H9 (cell line): ENCODE results near the gene ESPL1. TPM values are rescaled to one million over a fixed set of nuclear protein-coding genes. Genes with fewer than 3 reads are reported as not detected.

ENCODE experiments used
- DNase-seq: peaks from one replicate; pipeline ENCODE4 v3.0.0-alpha.2; 2017
- H2AFZ ChIP-seq: one replicate; pipeline ENCODE4 v1.6.1; 2013; ENCODE audit warnings: mild to moderate bottlenecking, low read length, control low read depth, moderate library complexity
- H2AK5ac ChIP-seq: 2 replicates; pipeline ENCODE4 v1.6.1; 2013; ENCODE audit warnings: low read length, control low read depth, mixed read lengths; ENCODE audit not compliant: insufficient read length
- H2BK120ac ChIP-seq: one replicate; pipeline ENCODE4 v1.6.1; 2013; ENCODE audit warnings: low read depth, mild to moderate bottlenecking, low read length, control low read depth, inconsistent platforms; ENCODE audit not compliant: poor library complexity, severe bottlenecking
- H2BK12ac ChIP-seq: 2 replicates; pipeline ENCODE4 v1.6.1; 2013; ENCODE audit warnings: low read length, control low read depth, mixed read lengths, low read depth; ENCODE audit not compliant: insufficient read length
- H2BK15ac ChIP-seq: 2 replicates; pipeline ENCODE4 v1.6.1; 2013; ENCODE audit warnings: low read depth, low read length, control low read depth
- H2BK20ac ChIP-seq: one replicate; pipeline ENCODE4 v1.6.1; 2013; ENCODE audit warnings: low read depth, mild to moderate bottlenecking, low read length, control low read depth, inconsistent platforms; ENCODE audit not compliant: poor library complexity, severe bottlenecking
- H2BK5ac ChIP-seq: 2 replicates; pipeline ENCODE4 v1.6.1; 2013; ENCODE audit warnings: low read length, control low read depth, mixed read lengths; ENCODE audit not compliant: insufficient read length
- H3K14ac ChIP-seq: 2 replicates; pipeline ENCODE4 v1.6.1; 2013; ENCODE audit warnings: low read length, control low read depth; ENCODE audit not compliant: insufficient read depth
- H3K18ac ChIP-seq: 2 replicates; pipeline ENCODE4 v1.6.1; 2013; ENCODE audit warnings: low read depth, mild to moderate bottlenecking, mixed read lengths, low read length, control low read depth; ENCODE audit not compliant: insufficient read length
- H3K23ac ChIP-seq: 2 replicates; pipeline ENCODE4 v1.6.1; 2013; ENCODE audit warnings: low read length, control low read depth, mixed read lengths, low read depth; ENCODE audit not compliant: insufficient read length
- H3K23me2 ChIP-seq: 2 replicates; pipeline ENCODE4 v1.6.1; 2013; ENCODE audit warnings: low read depth, mild to moderate bottlenecking, mixed read lengths, low read length, control low read depth; ENCODE audit not compliant: insufficient read length, poor library complexity, severe bottlenecking
- H3K27ac ChIP-seq: 2 replicates; pipeline ENCODE4 v1.5.1; 2013; ENCODE audit warnings: low read length, control low read depth, mixed read lengths, low read depth; ENCODE audit not compliant: insufficient read length
- H3K27me3 ChIP-seq: 2 replicates; pipeline ENCODE4 v1.6.1; 2013; ENCODE audit warnings: low read length, control low read depth, inconsistent platforms; ENCODE audit not compliant: insufficient read depth
- H3K4ac ChIP-seq: 2 replicates; pipeline ENCODE4 v1.6.1; 2013; ENCODE audit warnings: low read depth, mild to moderate bottlenecking, control low read depth, inconsistent platforms, low read length, moderate library complexity
- H3K4me1 ChIP-seq: 2 replicates; pipeline ENCODE4 v1.6.1; 2013; ENCODE audit warnings: low read length, control low read depth, inconsistent platforms; ENCODE audit not compliant: insufficient read depth
- H3K4me2 ChIP-seq: 2 replicates; pipeline ENCODE4 v1.6.1; 2013; ENCODE audit warnings: low read length, control low read depth, mixed read lengths; ENCODE audit not compliant: insufficient read length, insufficient read depth
- H3K56ac ChIP-seq: 2 replicates; pipeline ENCODE4 v1.6.1; 2013; ENCODE audit warnings: low read depth, mild to moderate bottlenecking, mixed read lengths, low read length, control low read depth; ENCODE audit not compliant: insufficient read length
- H3K79me1 ChIP-seq: 2 replicates; pipeline ENCODE4 v1.6.1; 2013; ENCODE audit warnings: low read depth, mild to moderate bottlenecking, moderate library complexity, low read length, control low read depth, inconsistent platforms; ENCODE audit not compliant: insufficient read depth, poor library complexity, severe bottlenecking
- H3K79me2 ChIP-seq: 2 replicates; pipeline ENCODE4 v1.6.1; 2013; ENCODE audit warnings: low read length, control low read depth, inconsistent platforms; ENCODE audit not compliant: insufficient read depth
- H3K9ac ChIP-seq: 2 replicates; pipeline ENCODE4 v1.6.1; 2013; ENCODE audit warnings: low read length, control low read depth, mixed read lengths; ENCODE audit not compliant: insufficient read length; ENCODE audit errors: extremely low read depth
- H3K9me3 ChIP-seq: one replicate; pipeline ENCODE4 v1.6.1; 2013; ENCODE audit warnings: low read depth, low read length, inconsistent platforms; ENCODE audit not compliant: control insufficient read depth
- H3T11ph ChIP-seq: one replicate; pipeline ENCODE4 v1.6.1; 2013; ENCODE audit warnings: mild to moderate bottlenecking, low read length, control low read depth, inconsistent platforms
- H4K20me1 ChIP-seq: one replicate; pipeline ENCODE4 v1.6.1; 2013; ENCODE audit not compliant: control insufficient read depth, insufficient read length, insufficient read depth
- H4K5ac ChIP-seq: 2 replicates; pipeline ENCODE4 v1.6.1; 2013; ENCODE audit warnings: low read depth, mild to moderate bottlenecking, mixed read lengths, low read length, control low read depth; ENCODE audit not compliant: insufficient read length
- H4K8ac ChIP-seq: replicated peaks from 2 replicates; pipeline ENCODE4 v1.6.1; 2013; ENCODE audit warnings: low read length, control low read depth, mixed read lengths, low read depth; ENCODE audit not compliant: insufficient read length
- H4K91ac ChIP-seq: 2 replicates; pipeline ENCODE4 v1.6.1; 2013; ENCODE audit warnings: low read depth, mild to moderate bottlenecking, moderate library complexity, mixed read lengths, low read length, control low read depth; ENCODE audit not compliant: insufficient read length
- H3K27ac Mint-ChIP-seq, 3 experiments: 2 replicates in 2 of 3; 3 replicates in 1 of 3; pipeline ENCODE4 v1.8.0; 2020 to 2021; ENCODE audit warnings: mixed read lengths in 3 of 3, mild to moderate bottlenecking in 1 of 3, moderate library complexity in 1 of 3
- H3K27me3 Mint-ChIP-seq: 2 replicates; pipeline ENCODE4 v1.8.0; 2021; ENCODE audit warnings: low read depth, mild to moderate bottlenecking, moderate library complexity, mixed read lengths
- H3K36me3 Mint-ChIP-seq, 3 experiments: 2 replicates in 2 of 3; 3 replicates in 1 of 3; pipeline ENCODE4 v1.8.0; 2020 to 2021; ENCODE audit warnings: low read depth in 3 of 3, mixed read lengths in 3 of 3; ENCODE audit not compliant: insufficient read depth in 1 of 3
- H3K4me1 Mint-ChIP-seq, 2 experiments: 2 replicates each; pipeline ENCODE4 v1.8.0; 2020; ENCODE audit warnings: mixed read lengths in 2 of 2
- H3K4me3 Mint-ChIP-seq, 2 experiments: 2 replicates in 1 of 2; 3 replicates in 1 of 2; pipeline ENCODE4 v1.8.0; 2020 to 2021; ENCODE audit warnings: mild to moderate bottlenecking in 2 of 2, mixed read lengths in 2 of 2, moderate library complexity in 1 of 2
- H3K9me3 Mint-ChIP-seq, 2 experiments: 2 replicates in 1 of 2; 3 replicates in 1 of 2; pipeline ENCODE4 v1.8.0; 2020; ENCODE audit warnings: mild to moderate bottlenecking in 2 of 2, mixed read lengths in 2 of 2, moderate library complexity in 1 of 2
- CTCF ChIP-seq: fragments of 200-600 bp; sonication (generic); conservative IDR thresholded peaks from 3 replicates; pipeline ENCODE4 v1.8.0; 2021; ENCODE audit warnings: antibody characterized with exemption, mild to moderate bottlenecking
- WGBS: extraction: QIAGEN DNeasy Blood & Tissue Kit; methylation state at CpG from one replicate; pipeline ENCODE4 v1.1.7; 2013; ENCODE audit warnings: missing lambda C conversion rate, low lambda C conversion rate, mixed read lengths; ENCODE audit not compliant: insufficient read length; ENCODE audit errors: extremely low coverage; 5-methylcytosine and 5-hydroxymethylcytosine counted together
- total RNA-seq: library from RNA; stranded (reverse); gene quantifications from 2 replicates; pipeline ENCODE4 v1.2.1, GENCODE V29; 2021

Gene ESPL1
- total RNA-seq, 1 experiment from 2014 or later: 43.2 TPM

DNA sequence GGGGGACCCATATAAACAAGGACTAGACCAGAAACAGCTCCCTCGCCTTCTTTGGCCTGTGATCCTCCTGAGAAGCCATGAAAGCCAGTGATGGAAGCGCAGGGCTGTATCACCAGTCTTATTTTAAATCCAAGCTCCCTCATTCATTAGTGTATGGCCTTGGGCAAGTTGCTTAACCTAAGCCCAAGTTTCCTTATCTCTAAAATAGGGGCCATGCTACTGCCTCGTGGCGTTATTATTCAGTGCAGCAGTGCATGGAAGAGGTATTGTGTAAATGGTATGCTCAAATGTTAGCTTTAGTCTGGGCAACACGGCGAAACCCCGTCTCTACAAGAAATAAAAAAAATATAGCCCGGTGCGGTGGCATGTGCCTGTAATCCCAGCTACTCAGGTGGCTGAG lies 9.9 kb downstream of the ESPL1 start:
- no peak overlapping the region for H2BK20ac ChIP-seq
- H3K9ac ChIP-seq: no peak overlapping the region
- no peaks in the 10 kb centered on the region for H3K79me1 ChIP-seq
- no peak overlapping the region for H2BK5ac ChIP-seq
- H2BK120ac ChIP-seq: no peak overlapping the region
- H3K4ac ChIP-seq: no peak overlapping the region
- H4K20me1 ChIP-seq: no peaks in the 10 kb centered on the region
- no peak overlapping the region for H4K5ac ChIP-seq
- H3K14ac ChIP-seq: no peak overlapping the region
- no peak overlapping the region for H3K56ac ChIP-seq
- H2AK5ac ChIP-seq: no peak overlapping the region
- no peaks in the 10 kb centered on the region for H3K4me1 Mint-ChIP-seq
- H2AFZ ChIP-seq: no peak overlapping the region
- H3K36me3 Mint-ChIP-seq: peaks cover 49 to 82% (median 79%) of the 10 kb centered on the region in 3 experiments; a peak in 6 of 7 replicates
- H2BK12ac ChIP-seq: no peak overlapping the region
- H3K4me2 ChIP-seq: no peak overlapping the region
- H3K79me2 ChIP-seq: no peaks in the 10 kb centered on the region
- no peak for TF ChIP-seq CTCF
- no peak for DNase-seq
- H3K23me2 ChIP-seq: no peaks in the 10 kb centered on the region
- H3K18ac ChIP-seq: no peak overlapping the region
- H3K27me3 Mint-ChIP-seq: no peaks in the 10 kb centered on the region
- H4K91ac ChIP-seq: no peak overlapping the region
- no peak overlapping the region for H3K27ac ChIP-seq
- no peak overlapping the region for H4K8ac ChIP-seq
- no peaks in the 10 kb centered on the region for H3K9me3 Mint-ChIP-seq
- WGBS: no CpG with 5 or more reads among the region's 9 CpGs
- H3K9me3 ChIP-seq: no peaks in the 10 kb centered on the region
- H3K4me3 Mint-ChIP-seq: no peak overlapping the region
- H3K4me1 ChIP-seq: no peaks in the 10 kb centered on the region
- no peak overlapping the region for H3K23ac ChIP-seq
- H3K27me3 ChIP-seq: no peaks in the 10 kb centered on the region
- H3T11ph ChIP-seq: no peak overlapping the region
- no peak overlapping the region for H2BK15ac ChIP-seq
- no peak overlapping the region for H3K27ac Mint-ChIP-seq
